Fibroblast of skin of left quadriceps (primary cell): ENCODE measurements around the gene EXT2.

Source experiments
- DNase-seq, 2 experiments: peaks; one replicate each; pipeline ENCODE4 v3.0.0-alpha.2; 2013; ENCODE audit warnings: low read depth in 2 of 2

EXT2 gene

DNA sequence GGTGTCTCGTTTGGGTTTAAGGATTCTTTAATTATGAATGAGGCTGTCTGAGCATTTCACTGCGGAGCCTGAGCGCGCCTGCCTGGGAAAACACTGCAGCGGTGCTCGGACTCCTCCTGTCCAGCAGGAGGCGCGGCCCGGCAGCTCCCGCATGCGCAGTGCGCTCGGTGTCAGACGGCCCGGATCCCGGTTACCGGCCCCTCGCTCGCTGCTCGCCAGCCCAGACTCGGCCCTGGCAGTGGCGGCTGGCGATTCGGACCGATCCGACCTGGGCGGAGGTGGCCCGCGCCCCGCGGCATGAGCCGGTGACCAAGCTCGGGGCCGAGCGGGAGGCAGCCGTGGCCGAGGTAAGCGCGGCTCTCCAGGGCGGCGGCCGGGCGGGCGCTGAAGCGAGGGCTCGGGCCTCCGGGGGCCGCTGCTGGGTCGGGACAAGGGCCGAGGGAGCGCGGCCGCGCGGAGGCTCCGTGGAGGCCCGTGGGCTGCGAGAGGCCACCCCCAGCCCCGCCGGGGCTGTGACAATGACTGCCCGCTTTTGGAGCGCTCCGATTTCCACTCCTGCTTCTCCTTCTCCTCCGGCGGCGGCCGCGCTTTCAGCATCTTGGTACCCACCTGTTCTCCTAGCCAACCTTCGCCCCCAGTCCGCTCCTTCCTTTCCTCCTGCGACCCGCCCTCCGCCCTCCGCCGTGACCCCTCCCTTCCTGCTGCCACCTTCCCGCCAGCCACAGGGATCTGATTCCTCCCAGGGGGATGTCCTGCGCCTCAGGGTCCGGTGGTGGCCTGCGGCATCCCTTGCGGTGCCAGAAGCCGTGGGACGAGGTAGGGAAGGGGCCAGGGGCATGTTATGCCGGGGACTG, at the start of gene EXT2:
EXT2 (plus strand) TSS at position 173 of the 854 bp plus-strand sequence. CDS start 12,035 bp downstream, outside the sequence.
- DNase-seq = peak; percentile 53

GRCh38 chr11:44046182-44046581, 49.3 kb upstream of the EXT2 start:
- no peak for DNase-seq

DNA sequence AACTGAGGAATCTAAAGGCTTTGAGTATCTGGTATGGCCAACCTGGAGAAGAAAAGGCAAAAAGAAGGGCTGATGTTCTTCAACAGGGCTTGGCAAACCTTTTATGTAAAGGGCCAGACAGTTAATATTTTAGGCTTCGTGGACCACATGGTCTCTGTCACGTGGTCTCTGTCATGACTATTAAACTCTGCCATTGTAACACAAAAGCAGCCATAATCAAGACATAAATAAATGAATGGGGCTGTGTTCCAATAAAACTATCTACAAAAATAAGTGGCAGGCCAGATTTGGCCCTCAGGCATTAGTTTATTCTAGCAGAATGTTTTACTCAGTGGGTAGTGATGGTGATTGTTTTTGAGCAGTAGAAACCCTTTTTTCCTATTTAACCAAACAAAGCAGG, 48.2 kb upstream of the EXT2 start:
- no peak for DNase-seq

DNA sequence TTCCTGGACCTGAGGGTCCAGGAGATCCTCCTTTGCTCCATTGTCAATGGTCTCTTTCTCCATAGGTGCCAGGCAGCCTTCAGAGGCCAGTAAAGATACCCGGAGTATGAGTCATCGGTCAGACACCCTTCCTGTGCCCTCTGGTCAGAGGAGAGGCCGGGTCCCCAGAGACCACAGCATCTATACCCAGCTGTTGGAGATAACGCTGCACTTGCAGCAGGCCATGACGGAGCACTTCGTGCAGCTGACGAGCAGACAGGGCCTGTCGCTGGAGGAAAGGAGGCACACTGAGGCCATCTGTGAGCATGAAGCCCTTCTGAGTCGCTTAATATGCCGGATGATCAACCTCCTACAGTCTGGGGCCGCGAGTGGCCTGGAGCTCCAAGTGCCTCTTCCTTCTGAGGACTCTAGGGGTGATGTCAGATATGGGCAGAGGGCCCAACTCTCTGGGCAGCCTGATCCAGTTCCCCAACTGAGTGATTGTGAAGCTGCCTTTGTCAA, 47.5 kb upstream of the EXT2 start, which contains the start of gene ACCSL:
ACCSL (plus strand) TSS at position 51 of the 501 bp plus-strand sequence; CDS start at position 107, 56 bp downstream.
- no peak for DNase-seq

- no peak for DNase-seq
Measured at GRCh38 chr11:44049832-44050231, 45.6 kb upstream of the EXT2 start.

GRCh38 chr11:44051171-44051570, 44.3 kb upstream of the EXT2 start:
- DNase-seq = no peak

DNA sequence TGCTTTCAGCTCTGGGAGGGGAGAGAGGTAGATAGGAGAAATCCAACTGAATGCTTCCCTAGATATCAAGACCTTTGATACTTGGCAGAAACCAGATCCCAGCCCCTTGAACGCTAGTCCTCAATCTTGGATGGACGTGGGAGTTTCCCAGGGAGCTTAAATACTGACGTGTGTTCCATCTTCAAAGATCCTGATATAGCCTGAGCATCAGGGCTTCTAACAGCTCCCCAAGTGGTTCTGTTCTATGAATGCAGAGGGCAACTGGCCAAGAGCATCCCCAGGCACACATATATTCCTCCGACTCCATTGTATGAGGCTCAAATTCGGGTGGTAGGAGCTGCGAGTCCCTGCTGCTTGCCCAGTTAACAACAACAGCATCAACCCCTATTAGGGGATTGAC, 38.1 kb upstream of the EXT2 start:
- no peak for DNase-seq

DNA sequence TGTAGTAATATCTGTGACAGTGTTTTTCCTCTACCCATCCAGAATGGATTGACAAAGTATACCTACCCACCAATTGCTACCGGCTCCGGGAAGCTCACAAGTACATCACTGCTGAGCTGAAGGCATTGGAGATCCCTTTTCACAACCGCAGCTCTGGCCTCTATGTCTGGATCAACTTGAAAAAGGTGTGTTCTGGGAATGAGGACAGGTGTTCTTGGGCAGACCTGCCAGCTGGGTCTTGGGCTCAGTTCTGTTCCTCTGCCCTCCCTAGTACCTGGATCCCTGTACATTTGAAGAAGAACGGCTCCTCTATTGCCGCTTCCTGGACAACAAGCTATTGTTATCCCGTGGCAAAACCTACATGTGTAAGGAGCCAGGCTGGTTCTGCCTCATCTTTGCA, 37.2 kb upstream of the EXT2 start:
- DNase-seq = no peak

GRCh38 chr11:44065161-44065661, 30.3 kb upstream of the EXT2 start:
- DNase-seq = peak in 1 of 2 experiments; percentile 10

DNA sequence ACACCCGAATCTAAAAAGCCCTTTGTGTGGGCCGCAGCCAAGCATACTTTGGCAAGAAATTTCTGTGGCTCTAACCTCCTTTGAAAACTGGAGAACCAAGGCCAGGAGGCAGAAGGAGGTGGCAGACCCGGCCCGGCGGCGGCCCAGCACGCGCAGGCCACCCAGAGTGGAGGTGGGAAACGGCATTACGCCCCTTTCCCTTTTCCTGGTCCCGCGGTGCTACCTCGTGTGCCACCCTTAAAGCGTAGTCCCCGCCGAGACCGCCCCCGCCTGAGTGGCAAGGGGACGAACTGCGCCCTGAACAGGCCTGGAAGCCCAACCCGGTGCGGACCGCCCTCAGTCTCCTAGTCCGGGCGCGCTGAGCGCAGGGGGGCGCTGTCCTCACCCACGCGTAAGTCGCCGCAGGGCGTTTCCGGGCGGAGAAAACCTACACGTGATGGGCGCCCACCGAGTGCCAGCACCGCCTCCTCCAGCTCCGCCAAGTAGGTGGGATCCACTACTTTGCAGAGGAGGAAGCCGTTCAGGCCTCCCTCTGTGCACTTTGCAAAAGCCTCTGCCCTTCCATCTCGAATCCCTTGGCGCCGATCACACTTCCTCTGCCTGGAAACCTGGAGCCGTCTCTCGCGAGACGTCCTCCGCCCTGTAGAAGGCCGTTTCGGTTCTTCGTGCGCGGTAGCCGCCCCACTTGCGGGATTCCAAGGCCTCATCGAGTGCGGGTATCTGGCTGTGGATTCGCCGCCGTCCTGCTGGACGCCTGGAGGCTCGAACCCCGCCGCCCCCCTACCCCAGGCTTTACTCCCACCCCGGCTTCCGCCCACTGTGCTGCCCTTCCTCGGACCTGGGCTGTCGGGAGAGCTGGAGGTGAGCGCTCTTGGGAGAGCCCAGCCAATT, 29.4 kb upstream of the EXT2 start, which contains the start of gene ACCS:
ACCS (plus strand) TSS at position 430 of the 891 bp plus-strand sequence. CDS start 1,358 bp downstream, outside the sequence.
- DNase-seq = peak; percentile 81 to 82

- DNase-seq = peak; percentile 37 to 42
Measured at GRCh38 chr11:44066732-44067141, 28.7 kb upstream of the EXT2 start.

GRCh38 chr11:44067266-44067665, 28.2 kb upstream of the EXT2 start:
- DNase-seq = no peak

DNA sequence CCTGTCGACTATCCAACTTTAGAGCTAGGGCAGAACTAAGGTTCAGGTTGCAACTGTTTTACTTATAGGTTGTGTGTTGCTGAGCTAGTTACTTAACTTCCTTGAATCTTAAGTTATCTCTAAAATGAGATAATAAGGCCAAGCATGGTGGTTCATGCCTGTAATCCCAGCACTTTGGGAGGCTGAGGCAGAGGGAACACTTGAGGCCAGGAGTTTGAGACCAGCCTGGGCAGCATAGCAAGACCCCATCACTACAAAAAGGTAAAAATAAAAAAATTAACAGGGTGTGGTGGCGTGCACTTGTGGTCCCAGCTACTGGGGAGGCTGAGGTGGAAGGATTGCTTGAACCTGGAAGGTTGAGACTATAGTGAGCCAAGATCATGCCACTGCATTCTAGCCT, 27.3 kb upstream of the EXT2 start:
- DNase-seq = no peak

DNA sequence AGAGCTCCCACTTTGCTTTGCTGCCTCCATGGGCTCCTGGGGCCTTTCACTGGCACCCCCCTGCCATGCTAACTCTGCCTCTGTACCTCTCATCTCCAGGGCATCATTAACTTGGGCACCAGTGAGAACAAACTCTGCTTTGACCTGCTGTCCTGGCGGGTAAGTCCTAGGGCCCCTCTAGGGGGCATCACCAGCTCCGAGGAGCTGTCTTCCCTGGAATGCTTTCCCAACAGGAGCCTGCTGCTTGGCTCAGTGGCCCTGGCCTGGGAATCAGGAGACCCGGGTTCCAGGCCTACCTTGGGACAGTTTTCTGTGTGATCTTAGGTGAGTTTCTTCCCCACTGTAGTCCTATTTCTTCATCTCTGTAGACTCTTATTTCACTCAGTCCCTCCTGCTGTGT, 24.3 kb upstream of the EXT2 start:
- no peak for DNase-seq

- DNase-seq = no peak
Measured at GRCh38 chr11:44072757-44073658, 22.5 kb upstream of the EXT2 start.

GRCh38 chr11:44078794-44079193, 16.7 kb upstream of the EXT2 start:
- no peak for DNase-seq

DNA sequence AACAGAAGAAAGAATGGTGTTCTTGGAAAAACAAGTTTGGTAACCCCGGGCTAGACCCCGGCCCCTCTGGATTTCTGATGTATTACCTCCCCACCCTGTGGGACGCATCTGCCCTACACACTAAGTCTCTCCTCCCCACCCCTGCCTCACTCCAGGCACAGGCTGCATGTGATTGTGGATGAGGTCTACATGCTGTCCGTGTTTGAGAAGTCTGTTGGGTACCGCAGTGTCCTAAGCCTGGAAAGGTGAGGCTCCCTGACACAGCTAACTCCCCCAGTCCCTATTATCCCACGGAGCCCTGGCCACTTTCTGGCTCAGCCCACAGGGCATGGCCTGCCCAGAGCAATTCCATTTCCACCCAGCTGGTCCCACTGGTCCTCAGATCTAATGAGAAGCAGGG, 16.1 kb upstream of the EXT2 start:
- no peak for DNase-seq

DNA sequence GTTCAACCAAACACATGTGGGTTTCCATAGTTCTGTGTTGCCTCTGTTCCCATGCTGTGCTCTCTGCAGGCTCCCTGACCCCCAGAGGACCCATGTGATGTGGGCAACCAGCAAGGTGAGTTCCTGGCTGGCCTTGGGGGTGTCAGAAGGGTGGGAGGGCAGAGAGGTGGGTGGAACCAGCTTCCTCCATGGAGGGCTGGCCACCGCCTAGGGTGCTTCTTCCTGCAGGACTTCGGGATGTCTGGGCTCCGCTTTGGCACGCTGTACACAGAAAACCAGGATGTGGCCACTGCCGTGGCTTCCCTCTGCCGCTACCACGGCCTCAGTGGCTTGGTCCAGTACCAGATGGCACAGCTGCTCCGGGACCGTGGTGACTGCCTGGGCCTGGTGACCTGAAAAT, 14.5 kb upstream of the EXT2 start:
- DNase-seq = no peak

DNA sequence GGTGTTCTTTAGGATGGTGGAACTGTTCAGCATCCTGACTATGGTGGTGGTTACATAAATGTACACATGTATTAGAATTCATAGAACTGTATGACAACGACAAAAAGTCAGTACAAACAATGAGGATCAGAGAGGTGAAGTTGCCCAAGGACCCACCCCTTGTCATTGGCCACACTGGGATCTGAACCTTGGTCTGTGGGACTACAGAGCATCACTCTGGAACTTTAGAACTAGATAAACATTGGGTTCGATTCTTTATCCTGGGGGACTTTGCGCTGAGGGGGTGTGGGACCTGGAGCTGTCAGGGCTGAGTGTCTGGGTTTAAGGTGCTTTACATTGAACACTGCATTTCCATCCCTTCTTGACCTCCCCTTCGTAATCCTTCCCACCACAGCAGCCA, 12.8 kb upstream of the EXT2 start:
- DNase-seq = no peak

GRCh38 chr11:44083433-44083832, 12.0 kb upstream of the EXT2 start:
- no peak for DNase-seq

DNA sequence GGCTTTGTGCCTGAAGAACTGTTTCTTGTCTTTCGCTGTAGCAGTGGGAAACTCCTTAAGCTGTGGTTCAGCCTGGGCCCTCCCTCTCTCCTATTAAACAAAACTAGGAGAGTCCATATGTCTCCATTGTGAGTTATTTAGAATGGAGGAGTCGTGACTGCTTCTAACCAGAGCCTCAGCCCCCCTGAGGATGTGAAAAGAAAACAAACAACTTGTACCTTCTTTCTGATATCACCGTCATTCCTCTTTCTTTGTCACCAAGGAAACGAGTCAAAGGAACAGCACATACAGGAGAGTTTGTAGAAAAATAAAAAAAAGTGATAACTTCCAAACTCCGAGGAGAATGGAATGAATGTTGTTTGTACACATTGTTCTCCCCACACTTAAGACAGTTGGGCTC, 11.6 kb upstream of the EXT2 start:
- DNase-seq = no peak
